Activated CD8-positive, alpha-beta memory T cell treated with anti-CD3 and anti-CD28 coated beads, Interleukin-2, amount 50 U/mL, for 24 hours (primary cell): ENCODE data around the gene GATA3.

Source experiments
- DNase-seq: peaks from one replicate; pipeline ENCODE4 v3.0.0-alpha.2; 2020; ENCODE audit errors: extremely low read depth

Gene GATA3

GRCh38 chr10:8064436-8064835 lies 9.9 kb downstream of the GATA3 start:
- DNase-seq, result no peak

- no peak for DNase-seq
Observed at GRCh38 chr10:8065651-8066050, 11.2 kb downstream of the GATA3 start.

- DNase-seq, result no peak
Observed at GRCh38 chr10:8066124-8066523, 11.6 kb downstream of the GATA3 start.

GRCh38 chr10:8066797-8067196 lies 12.3 kb downstream of the GATA3 start:
- DNase-seq, result no peak

- DNase-seq, result no peak
Observed at GRCh38 chr10:8069108-8069507, 14.6 kb downstream of the GATA3 start.

GRCh38 chr10:8069627-8070026 lies 15.1 kb downstream of the GATA3 start:
- no peak for DNase-seq

- no peak for DNase-seq
Observed at GRCh38 chr10:8070440-8070839, 16.0 kb downstream of the GATA3 start.

- no peak for DNase-seq
Observed at GRCh38 chr10:8071006-8071405, 16.5 kb downstream of the GATA3 start.

GRCh38 chr10:8071666-8072065 lies 17.2 kb downstream of the GATA3 start:
- no peak for DNase-seq

- DNase-seq, result no peak
Observed at GRCh38 chr10:8072211-8072610, 17.7 kb downstream of the GATA3 start.

- no peak for DNase-seq
Observed at GRCh38 chr10:8073691-8074416, 19.4 kb downstream of the GATA3 start.

GRCh38 chr10:8074881-8075280 lies 20.4 kb downstream of the GATA3 start:
- DNase-seq, result no peak

- DNase-seq, result no peak
Observed at GRCh38 chr10:8075282-8076260, 21.1 kb downstream of the GATA3 start.

- DNase-seq, result no peak
Observed at GRCh38 chr10:8076933-8077332, 22.4 kb downstream of the GATA3 start.

GRCh38 chr10:8078027-8078426 lies 23.5 kb downstream of the GATA3 start:
- DNase-seq, result no peak

GRCh38 chr10:8079126-8079525 lies 24.6 kb downstream of the GATA3 start:
- no peak for DNase-seq

GRCh38 chr10:8084799-8085198 lies 30.3 kb downstream of the GATA3 start:
- no peak for DNase-seq

GRCh38 chr10:8085251-8085650 lies 30.8 kb downstream of the GATA3 start:
- no peak for DNase-seq

GRCh38 chr10:8086315-8086714 lies 31.8 kb downstream of the GATA3 start:
- no peak for DNase-seq

- DNase-seq, result no peak
Observed at GRCh38 chr10:8088504-8088903, 34.0 kb downstream of the GATA3 start.

- no peak for DNase-seq
Observed at GRCh38 chr10:8092428-8092827, 37.9 kb downstream of the GATA3 start.

- no peak for DNase-seq
Observed at GRCh38 chr10:8095959-8096358, 41.5 kb downstream of the GATA3 start.

- no peak for DNase-seq
Observed at GRCh38 chr10:8096931-8097330, 42.4 kb downstream of the GATA3 start.
